ENCODE measurements around the gene OBP2B. TPM values are rescaled to one million over a fixed set of nuclear protein-coding genes. Genes with fewer than 3 reads are reported as not detected.

The OBP2B gene
- total RNA-seq, 1 donor from 2014 or later, result not detected

- TF ChIP-seq CTCF (conservative IDR thresholded peaks at IDR 0.05; ENCODE audit: low read depth, low read length), result no peak
- no peak for DNase-seq (ENCODE audit: low read depth)
- peak within 1 kb of the TSS; percentile 78 for H3K4me3 ChIP-seq (ENCODE audit: low read depth, low read length)
Measured at GRCh38 chr9:133163504-133164172, 45.4 kb downstream of the OBP2B start, which contains the start of gene GBGT1. TSS of gene GBGT1 (minus strand) at chr9:133163914. CDS start at chr9:133162412, 1,502 bp downstream.

GRCh38 chr9:133162861-133163503 is 46.1 kb downstream of the OBP2B start:
- TF ChIP-seq CTCF (conservative IDR thresholded peaks at IDR 0.05; ENCODE audit: low read depth, low read length), result no peak
- DNase-seq (ENCODE audit: low read depth), result no peak
- H3K4me3 ChIP-seq (ENCODE audit: low read depth, low read length), result peak overlapping the region; percentile 78

GRCh38 chr9:133161547-133161950 is 47.5 kb downstream of the OBP2B start:
- no peak for DNase-seq (ENCODE audit: low read depth)
- TF ChIP-seq CTCF (conservative IDR thresholded peaks at IDR 0.05; ENCODE audit: low read depth, low read length), result no peak
- H3K4me3 ChIP-seq (ENCODE audit: low read depth, low read length), result no peak overlapping the region

- H3K4me3 ChIP-seq (ENCODE audit: low read depth, low read length), result no peak overlapping the region
- peak; percentile 80 for TF ChIP-seq CTCF (conservative IDR thresholded peaks at IDR 0.05; ENCODE audit: low read depth, low read length)
- DNase-seq (ENCODE audit: low read depth), result peak; percentile 72
Measured at GRCh38 chr9:133160742-133161546, 48.1 kb downstream of the OBP2B start.

DNA sequence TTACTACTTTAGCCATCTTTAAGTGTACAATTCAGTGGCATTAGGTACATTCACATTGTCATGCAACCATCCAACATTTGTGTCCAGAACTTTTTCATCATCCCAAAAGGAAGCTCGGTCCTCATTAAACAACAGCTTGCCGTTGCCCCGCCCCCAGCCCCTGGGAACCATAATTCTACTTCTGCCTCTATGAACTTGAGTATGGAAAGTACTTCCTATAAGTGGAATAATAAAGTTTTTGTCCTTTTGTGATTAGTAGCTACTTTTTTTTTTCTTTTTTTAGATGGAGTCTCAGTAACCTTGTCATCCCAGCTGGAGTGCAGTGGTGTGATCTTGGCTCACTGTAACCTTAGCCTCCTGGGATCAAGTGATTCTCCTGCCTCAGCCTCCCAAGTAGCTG is 50.4 kb downstream of the OBP2B start:
- TF ChIP-seq CTCF (conservative IDR thresholded peaks at IDR 0.05; ENCODE audit: low read depth, low read length), result no peak
- no peak for DNase-seq (ENCODE audit: low read depth)

More for the DNA sequence above, 50.4 kb downstream of the OBP2B start:
- H3K4me3 ChIP-seq (ENCODE audit: low read depth, low read length), result no peak overlapping the region

Other genes with a start within 250 kb of the OBP2B start
- not detected in 2 replicates for gene GFI1B, start 230.6 kb downstream of the OBP2B start, total RNA-seq
- 112 and 121 TPM in 2 replicates for gene GTF3C5, start 178.3 kb downstream of the OBP2B start, total RNA-seq
- 0.36 and 0.58 TPM in 2 replicates for gene CEL, start 147.3 kb downstream of the OBP2B start, total RNA-seq
- 18.2 and 39.0 TPM in 2 replicates for gene RALGDS, start 88.0 kb downstream of the OBP2B start, total RNA-seq
- gene GBGT1, start 45.3 kb downstream of the OBP2B start, total RNA-seq, result 9.8 and 10.0 TPM in 2 replicates
- 0.65 and 2.5 TPM in 2 replicates for gene ABO, start 66.0 kb upstream of the OBP2B start, total RNA-seq
- 16.7 and 20.7 TPM in 2 replicates for gene SURF6, start 126.9 kb upstream of the OBP2B start, total RNA-seq
- 18.4 and 30.0 TPM in 2 replicates for gene MED22, start 138.9 kb upstream of the OBP2B start, total RNA-seq
- gene RPL7A, start 139.0 kb upstream of the OBP2B start, total RNA-seq, result 2,685 and 3,393 TPM in 2 replicates
- gene SURF1, start 147.2 kb upstream of the OBP2B start, total RNA-seq, result 27.3 and 31.3 TPM in 2 replicates
- 27.6 and 45.4 TPM in 2 replicates for gene SURF2, start 147.3 kb upstream of the OBP2B start, total RNA-seq
- 125 and 252 TPM in 2 replicates for gene SURF4, start 166.8 kb upstream of the OBP2B start, total RNA-seq
- 1.3 TPM in 1 of 2 replicates, not detected in the other for gene STKLD1, start 167.1 kb upstream of the OBP2B start, total RNA-seq
- gene REXO4, start 208.8 kb upstream of the OBP2B start, total RNA-seq, result 24.4 and 30.4 TPM in 2 replicates
- gene ADAMTS13, start 213.1 kb upstream of the OBP2B start, total RNA-seq, result 0.22 and 0.75 TPM in 2 replicates

Data from epithelial cell of proximal tubule (primary cell).